DMS53 (cell line): ENCODE measurements around the gene FCRLB.
"Not testable (repeated sequence)": the region's sequence is repeated elsewhere in the genome, so short reads cannot be mapped to it uniquely, and the experiment has no call there.

ENCODE experiments used
- DNase-seq: peaks from one replicate; lab custom pipeline; 2025; lab: John Stamatoyannopoulos, UW

FCRLB gene

DNA sequence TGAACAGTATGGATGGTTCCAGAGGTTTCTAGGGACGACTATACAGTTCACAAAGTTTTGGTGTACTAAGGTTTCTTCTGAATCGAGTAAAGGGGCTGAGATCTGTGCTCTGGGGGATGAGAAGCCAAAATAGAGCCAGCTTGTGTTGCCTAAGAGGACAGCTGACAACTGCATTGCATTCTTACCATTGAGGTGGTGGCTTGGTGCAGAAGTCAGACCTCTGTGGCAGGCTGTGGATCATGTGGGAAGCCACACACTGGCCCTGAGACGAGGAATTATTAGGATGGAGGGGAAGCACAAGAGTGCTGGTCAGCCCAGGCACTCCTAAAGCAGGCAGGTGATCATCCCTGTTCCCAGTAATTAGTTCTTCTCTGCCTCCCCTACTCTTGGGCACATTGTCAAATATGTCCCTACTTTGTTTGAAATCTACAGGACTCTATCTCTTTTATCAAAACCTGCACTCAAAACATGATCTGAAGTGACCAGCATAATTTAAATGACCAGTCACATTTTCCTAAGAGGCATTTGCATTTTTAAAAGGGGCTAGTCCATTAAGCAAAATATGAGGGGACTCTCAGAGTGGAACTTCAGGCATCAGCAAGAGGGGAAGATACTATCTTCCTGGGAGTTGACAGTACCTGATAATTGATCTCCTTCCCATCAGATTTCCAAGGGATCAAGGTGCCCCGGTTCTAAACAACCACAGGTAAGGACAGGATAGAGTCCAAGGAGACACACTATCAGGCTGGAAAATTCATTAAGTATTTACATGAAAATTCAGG, at the start of gene FCRLB:
Gene FCRLB (plus strand): TSS at position 589 of the 782 bp plus-strand sequence. CDS start 1,129 bp downstream, outside the sequence.
- DNase-seq, result no peak

DNA sequence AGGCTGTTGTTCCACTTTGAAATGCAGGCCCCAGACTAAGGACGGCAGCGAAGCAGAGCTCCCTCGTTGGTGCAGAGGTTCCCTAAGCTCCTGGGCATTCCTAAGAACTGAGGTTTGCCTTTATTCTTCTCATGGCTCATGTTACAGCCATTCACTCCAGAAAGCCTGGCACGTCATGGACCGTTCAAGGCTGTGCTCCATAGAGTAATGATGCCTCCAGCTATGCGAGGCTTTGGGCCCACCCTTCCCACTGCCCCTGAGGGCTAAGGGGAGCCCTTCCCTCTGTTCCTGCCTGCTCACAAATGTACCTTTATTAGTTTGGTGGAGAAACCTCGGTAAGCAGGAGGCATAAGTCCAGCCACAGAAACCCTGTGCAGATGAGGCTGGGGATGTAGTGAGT, 47.9 kb upstream of the FCRLB start:
- not testable (repeated sequence) for DNase-seq

DNA sequence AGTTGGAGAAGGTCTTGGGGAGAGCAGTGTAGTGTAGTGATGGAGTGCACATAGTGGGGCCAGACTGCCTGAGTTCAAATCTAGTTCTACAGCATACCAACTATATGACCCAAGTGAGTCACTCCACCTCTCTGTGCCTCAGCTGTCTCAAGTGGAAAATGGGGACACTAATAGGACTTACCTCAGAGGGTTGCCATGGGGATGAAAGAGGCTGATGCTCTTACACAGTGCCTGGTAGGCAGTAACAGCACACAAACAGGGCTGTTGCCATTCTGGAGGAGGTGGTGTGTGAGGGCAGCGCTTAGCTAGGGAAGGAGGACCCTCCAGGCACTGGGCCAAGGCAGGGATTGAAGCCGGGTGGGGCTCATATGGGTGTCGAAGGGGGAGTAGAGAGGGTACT, 46.9 kb upstream of the FCRLB start:
- DNase-seq, result not testable (repeated sequence)

DNA sequence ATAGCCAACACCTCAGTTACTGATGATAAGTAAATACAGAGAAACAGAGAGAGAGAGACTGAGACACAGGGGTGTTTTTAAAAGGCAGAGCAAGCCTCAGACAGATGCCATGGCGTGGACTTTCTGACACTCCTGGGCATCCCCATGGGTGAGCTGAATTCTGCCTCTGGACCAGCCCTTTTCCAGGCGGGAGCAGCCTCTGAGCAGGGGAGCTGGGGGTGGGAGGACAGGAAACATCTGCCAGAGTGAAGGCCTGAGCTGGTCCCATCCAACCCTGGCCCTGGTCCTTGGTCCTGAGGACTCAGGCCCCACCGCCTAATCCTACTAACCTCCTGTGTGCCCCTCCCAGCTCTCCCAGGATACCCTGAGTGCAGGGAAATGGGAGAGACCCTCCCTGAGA, 46.4 kb upstream of the FCRLB start:
- DNase-seq, result not testable (repeated sequence)

DNA sequence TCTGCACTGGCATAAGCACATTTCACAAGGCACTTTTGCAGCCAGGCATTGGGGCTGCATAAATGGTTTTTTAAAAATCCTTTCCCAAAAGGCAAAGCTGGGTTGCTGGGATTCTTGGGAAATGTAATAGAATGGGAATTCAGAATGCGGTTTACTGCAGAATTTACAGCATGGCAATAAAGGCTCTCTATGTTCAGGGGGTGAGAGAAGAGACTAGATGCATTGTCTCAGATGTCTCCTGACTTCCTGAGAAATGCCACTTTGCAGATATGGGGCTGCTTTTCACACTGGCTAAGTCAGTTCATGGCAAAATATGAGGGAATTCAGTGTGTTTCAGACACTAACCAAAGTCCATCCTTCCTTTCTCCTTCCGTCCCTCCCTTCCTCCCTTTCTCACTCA, 44.9 kb upstream of the FCRLB start:
- DNase-seq, result no peak

DNA sequence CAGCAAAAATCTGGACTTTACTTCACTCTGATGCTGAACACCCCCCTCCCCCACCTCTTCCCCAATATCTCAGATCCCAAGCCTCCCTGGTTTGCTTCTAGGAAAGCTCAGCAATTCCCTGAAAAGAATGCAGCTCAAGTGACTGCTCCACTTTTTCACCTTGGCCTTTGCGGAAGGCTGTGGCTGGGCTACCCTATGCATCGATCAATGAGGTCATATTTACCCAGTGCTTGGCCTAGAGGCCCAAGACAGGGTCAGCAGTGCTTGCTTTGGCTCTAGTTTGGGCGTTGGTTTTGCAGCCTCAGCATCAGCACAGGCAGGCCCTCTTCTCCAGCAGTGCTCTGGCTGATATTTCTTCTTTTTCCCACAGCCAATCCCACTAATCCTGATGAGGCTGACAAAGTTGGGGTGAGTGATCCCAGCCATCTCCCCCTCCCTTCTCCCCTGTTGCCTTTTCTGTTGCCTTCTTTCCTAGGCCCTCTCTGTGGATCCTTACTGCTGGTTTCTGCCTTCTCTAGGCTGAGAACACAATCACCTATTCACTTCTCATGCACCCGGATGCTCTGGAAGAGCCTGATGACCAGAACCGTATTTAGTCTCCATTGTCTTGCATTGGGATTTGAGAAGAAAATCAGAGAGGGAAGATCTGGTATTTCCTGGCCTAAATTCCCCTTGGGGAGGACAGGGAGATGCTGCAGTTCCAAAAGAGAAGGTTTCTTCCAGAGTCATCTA, 44.2 kb upstream of the FCRLB start:
- no peak for DNase-seq

DNA sequence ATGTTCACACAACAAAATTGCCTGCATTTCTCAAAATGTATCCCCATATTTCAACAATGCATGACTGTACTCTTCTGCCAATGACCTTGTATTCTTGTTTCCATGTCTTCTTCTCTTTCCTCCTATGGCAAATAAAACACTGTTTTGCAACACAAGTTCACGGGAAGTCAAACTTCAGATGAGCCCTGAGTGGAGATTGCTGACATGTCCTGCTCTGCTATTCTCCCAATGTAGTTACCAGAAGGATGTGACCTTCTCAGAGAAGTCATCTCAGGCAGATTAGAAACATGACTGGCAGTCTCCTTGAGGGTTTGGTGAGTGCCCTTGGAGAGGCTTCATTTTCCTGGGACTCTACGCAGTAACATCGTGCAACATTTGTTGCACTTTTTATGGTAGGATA, 42.8 kb upstream of the FCRLB start:
- no peak for DNase-seq

- DNase-seq, result no peak
Measured at GRCh38 chr1:161681879-161682278, 39.5 kb upstream of the FCRLB start.

- DNase-seq, result no peak
Measured at GRCh38 chr1:161688946-161689345, 32.4 kb upstream of the FCRLB start.

- DNase-seq, result no peak
Measured at GRCh38 chr1:161691846-161692245, 29.5 kb upstream of the FCRLB start.

- not testable (repeated sequence) for DNase-seq
Measured at GRCh38 chr1:161693020-161693712, 28.2 kb upstream of the FCRLB start.

DNA sequence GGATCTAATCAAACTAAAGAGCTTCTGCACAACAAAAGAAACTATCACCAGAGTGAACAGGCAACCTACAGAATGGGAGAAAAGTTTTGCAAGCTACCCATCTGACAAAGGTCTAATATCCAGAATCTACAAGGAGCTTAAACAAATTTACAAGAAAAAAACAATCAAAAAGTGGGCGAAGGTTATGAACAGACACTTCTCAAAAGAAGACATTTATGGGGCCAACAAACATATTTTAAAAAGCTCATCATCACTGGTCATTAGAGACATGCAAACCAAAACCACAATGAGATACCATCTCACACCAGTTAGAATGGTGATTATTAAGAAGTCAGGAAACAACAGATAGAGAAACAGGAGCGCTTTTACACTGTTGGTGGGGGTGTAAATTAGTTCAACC, 23.0 kb upstream of the FCRLB start:
- DNase-seq, result not testable (repeated sequence)

- peak; percentile 94 for DNase-seq
Measured at GRCh38 chr1:161702250-161702649, 19.1 kb upstream of the FCRLB start.

GRCh38 chr1:161705537-161705936, 15.8 kb upstream of the FCRLB start:
- DNase-seq, result no peak

DNA sequence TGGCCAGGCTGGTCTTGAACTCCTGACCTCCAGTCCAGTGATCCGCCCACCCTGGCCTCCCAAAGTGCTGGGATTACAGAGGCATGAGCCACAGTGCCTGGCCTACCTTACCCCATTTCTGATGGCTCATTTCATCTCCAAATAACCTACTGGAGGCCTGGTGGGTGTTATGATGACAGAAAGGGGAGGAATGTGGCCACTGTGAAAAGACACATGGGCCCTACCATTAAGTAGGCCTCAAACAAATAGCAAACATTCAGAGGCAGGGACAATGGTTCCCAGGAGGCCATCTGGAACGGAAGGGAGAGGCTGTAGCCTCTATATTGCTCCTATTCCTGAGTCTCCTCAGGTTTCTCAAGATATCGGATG, 15.2 kb upstream of the FCRLB start:
- no peak for DNase-seq

DNA sequence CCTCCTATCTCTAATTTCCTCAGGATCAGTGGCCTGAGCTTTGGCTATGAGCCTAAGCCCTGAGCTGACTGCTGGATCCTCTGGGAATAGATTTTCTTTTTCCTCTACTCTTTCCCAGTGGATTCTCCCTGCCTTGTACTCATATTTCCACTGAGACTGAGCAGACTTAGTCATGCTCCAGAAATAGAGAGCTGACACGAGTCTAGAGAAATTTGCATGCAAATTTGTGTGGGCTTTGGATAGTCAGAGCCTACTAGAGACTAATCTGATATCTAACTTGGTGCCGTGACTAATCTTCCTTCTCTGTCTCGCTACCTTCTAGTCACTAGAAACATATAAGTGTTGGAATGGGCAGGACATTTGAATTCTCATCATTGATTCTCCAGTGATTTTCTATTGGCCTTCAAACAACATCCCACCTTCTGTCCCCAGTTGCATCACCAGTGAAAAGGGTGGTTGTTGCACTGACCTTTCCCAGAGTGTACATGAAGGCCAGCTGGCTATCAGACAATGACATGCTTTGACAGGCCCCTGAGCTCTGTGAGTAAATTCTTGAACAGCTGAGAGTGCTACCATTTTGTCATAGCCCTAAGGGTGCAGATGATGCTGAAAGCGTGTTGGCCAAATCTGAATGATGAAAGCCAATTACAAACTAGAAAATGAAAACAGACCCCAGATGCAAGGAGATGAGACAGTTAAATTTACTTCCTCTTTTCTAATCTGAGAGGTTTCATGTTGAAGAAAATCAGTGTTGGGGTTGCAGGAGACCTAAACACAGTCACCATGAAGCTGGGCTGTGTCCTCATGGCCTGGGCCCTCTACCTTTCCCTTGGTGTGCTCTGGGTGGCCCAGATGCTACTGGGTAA, 14.6 kb upstream of the FCRLB start, which contains the start of gene FCRLA:
Gene FCRLA (plus strand): TSS at position 748 of the 866 bp plus-strand sequence. CDS start 36 bp downstream, at position 784.
- no peak for DNase-seq

GRCh38 chr1:161707503-161707902, 13.8 kb upstream of the FCRLB start:
- no peak for DNase-seq

DNA sequence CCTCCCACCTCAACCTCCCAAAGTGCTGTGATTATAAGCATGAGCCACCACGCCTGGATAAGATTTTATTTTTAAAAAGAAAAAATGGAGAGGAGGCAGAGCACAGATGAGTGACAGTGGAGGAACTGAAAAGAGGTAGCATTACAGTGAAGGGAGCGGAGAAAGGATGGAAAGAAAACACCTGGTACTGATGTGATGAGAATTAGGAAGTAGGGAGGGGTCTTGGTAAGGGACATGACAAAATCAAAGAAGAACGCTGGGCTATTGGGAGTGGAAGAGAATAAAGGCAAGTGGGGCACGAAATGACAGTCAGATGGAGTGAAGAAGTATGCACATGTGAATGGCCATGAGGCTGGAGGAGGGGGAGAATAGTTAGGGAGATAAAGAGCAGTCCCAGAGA, 12.0 kb upstream of the FCRLB start:
- DNase-seq, result no peak

- peak; percentile 13 for DNase-seq
Measured at GRCh38 chr1:161710560-161710959, 10.8 kb upstream of the FCRLB start.

- no peak for DNase-seq
Measured at GRCh38 chr1:161718559-161719324, 2.6 kb upstream of the FCRLB start.

GRCh38 chr1:161719325-161719611, 2.1 kb upstream of the FCRLB start:
- DNase-seq, result no peak
